ENCODE results near the gene UVSSA.

- TF ChIP-seq YY1 (IDR thresholded peaks at IDR 0.05; ENCODE audit: low read depth) (no peak), JUND (IDR thresholded peaks at IDR 0.05) (no peak), NRF1 (IDR thresholded peaks at IDR 0.05; ENCODE audit: low read depth, low read length) (no peak)
Observed at GRCh38 chr4:1367230-1367935, 20.4 kb downstream of the UVSSA start.

All from SK-N-SH (cell line).